Endothelial cell of umbilical vein (primary cell): ENCODE results near the gene BCO2.

Experiments
- POLR2A ChIP-seq: IDR thresholded peaks from 2 replicates; pipeline ENCODE4 v1.6.1; 2012; ENCODE audit warnings: low read depth, mild to moderate bottlenecking, control low read depth, low read length
- TF ChIP-seq, protein P1 (sequence below), 2 donors: IDR thresholded peaks; 1 replicate in 1 of 2; 2 replicates in 1 of 2; pipeline ENCODE4 v1.5.1; 2011; ENCODE audit warnings: low read length in 2 of 2, mild to moderate bottlenecking in 2 of 2, moderate library complexity in 2 of 2, control low read depth in 1 of 2, inconsistent platforms in 1 of 2, low read depth in 1 of 2; ENCODE audit not compliant: insufficient read depth in 1 of 2; ENCODE audit errors: extremely low read depth in 1 of 2

DNA sequence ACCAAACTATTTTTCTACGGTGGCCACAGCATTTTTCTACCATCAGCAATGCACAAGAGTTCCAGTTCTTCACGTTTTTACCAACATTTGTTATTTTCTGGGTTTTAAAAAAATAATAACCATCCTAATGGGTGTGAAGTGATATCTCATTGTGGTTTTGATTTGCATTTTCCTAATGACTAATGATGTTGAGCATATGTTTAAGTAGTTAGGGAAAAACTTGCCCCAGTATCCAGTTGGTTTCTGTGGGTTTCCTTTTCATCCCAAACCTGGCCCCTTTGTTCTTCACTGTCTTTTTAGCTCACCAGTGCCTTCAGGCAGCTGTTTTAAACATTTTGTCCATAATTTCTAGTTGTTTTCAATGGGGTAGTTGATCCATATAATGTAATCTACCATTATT lies 36.2 kb downstream of the BCO2 start:
- TF ChIP-seq, protein P1, sequence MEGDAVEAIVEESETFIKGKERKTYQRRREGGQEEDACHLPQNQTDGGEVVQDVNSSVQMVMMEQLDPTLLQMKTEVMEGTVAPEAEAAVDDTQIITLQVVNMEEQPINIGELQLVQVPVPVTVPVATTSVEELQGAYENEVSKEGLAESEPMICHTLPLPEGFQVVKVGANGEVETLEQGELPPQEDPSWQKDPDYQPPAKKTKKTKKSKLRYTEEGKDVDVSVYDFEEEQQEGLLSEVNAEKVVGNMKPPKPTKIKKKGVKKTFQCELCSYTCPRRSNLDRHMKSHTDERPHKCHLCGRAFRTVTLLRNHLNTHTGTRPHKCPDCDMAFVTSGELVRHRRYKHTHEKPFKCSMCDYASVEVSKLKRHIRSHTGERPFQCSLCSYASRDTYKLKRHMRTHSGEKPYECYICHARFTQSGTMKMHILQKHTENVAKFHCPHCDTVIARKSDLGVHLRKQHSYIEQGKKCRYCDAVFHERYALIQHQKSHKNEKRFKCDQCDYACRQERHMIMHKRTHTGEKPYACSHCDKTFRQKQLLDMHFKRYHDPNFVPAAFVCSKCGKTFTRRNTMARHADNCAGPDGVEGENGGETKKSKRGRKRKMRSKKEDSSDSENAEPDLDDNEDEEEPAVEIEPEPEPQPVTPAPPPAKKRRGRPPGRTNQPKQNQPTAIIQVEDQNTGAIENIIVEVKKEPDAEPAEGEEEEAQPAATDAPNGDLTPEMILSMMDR (IDR thresholded peaks at IDR 0.05; ENCODE audit: extremely low read depth in 1 of 2, insufficient read depth in 1 of 2, low read depth in 1 of 2, low read length in 2 of 2): no peak
- TF ChIP-seq POLR2A: no peak
